Activated naive CD8-positive, alpha-beta T cell treated with anti-CD3 and anti-CD28 coated beads, Interleukin-2, amount 50 U/mL, for 24 hours (primary cell): Measurements from ENCODE around the gene WDR11.

ENCODE experiments used
- ATAC-seq: fragments of 150-1000 bp; cut with Tn5 transposase; one replicate; pipeline ENCODE4 v1.10.0; 2021
- DNase-seq: peaks from one replicate; pipeline ENCODE4 v3.0.0; 2021
- H3K27ac Mint-ChIP-seq: one replicate; pipeline ENCODE4 v1.8.0; 2021; ENCODE audit warnings: mild to moderate bottlenecking, mixed read lengths
- H3K27me3 Mint-ChIP-seq: one replicate; pipeline ENCODE4 v1.8.0; 2021; ENCODE audit warnings: mixed read lengths
- H3K36me3 Mint-ChIP-seq: one replicate; pipeline ENCODE4 v1.8.0; 2021; ENCODE audit warnings: low read depth, mixed read lengths
- H3K4me1 Mint-ChIP-seq: one replicate; pipeline ENCODE4 v1.8.0; 2021; ENCODE audit warnings: mixed read lengths
- H3K4me3 Mint-ChIP-seq: one replicate; pipeline ENCODE4 v1.8.0; 2021; ENCODE audit warnings: mild to moderate bottlenecking, moderate library complexity, mixed read lengths
- H3K9me3 Mint-ChIP-seq: one replicate; pipeline ENCODE4 v1.8.0; 2021; ENCODE audit warnings: mixed read lengths

The WDR11 gene, protein sequence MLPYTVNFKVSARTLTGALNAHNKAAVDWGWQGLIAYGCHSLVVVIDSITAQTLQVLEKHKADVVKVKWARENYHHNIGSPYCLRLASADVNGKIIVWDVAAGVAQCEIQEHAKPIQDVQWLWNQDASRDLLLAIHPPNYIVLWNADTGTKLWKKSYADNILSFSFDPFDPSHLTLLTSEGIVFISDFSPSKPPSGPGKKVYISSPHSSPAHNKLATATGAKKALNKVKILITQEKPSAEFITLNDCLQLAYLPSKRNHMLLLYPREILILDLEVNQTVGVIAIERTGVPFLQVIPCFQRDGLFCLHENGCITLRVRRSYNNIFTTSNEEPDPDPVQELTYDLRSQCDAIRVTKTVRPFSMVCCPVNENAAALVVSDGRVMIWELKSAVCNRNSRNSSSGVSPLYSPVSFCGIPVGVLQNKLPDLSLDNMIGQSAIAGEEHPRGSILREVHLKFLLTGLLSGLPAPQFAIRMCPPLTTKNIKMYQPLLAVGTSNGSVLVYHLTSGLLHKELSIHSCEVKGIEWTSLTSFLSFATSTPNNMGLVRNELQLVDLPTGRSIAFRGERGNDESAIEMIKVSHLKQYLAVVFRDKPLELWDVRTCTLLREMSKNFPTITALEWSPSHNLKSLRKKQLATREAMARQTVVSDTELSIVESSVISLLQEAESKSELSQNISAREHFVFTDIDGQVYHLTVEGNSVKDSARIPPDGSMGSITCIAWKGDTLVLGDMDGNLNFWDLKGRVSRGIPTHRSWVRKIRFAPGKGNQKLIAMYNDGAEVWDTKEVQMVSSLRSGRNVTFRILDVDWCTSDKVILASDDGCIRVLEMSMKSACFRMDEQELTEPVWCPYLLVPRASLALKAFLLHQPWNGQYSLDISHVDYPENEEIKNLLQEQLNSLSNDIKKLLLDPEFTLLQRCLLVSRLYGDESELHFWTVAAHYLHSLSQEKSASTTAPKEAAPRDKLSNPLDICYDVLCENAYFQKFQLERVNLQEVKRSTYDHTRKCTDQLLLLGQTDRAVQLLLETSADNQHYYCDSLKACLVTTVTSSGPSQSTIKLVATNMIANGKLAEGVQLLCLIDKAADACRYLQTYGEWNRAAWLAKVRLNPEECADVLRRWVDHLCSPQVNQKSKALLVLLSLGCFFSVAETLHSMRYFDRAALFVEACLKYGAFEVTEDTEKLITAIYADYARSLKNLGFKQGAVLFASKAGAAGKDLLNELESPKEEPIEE

GRCh38 chr10:120850911-120851865 is at the start of gene WDR11:
Gene WDR11, plus strand, starts transcription at chr10:120851362. Its CDS starts 59 bp downstream, at chr10:120851421.
- DNase-seq (peak; percentile 83), ATAC-seq (peak; percentile 98)
- H3K36me3 Mint-ChIP-seq = peaks cover 28% of the 10 kb centered on the region
- no peaks in the 10 kb centered on the region for H3K27me3 Mint-ChIP-seq
- peaks cover 42% of the 10 kb centered on the region for H3K4me1 Mint-ChIP-seq
- peaks cover 8% of the 10 kb centered on the region for H3K9me3 Mint-ChIP-seq
- H3K4me3 Mint-ChIP-seq = peak within 1 kb of the TSS; percentile 100
- H3K27ac Mint-ChIP-seq = peak within 1 kb of the TSS; percentile 95

- peaks cover 2% of the 10 kb centered on the region for H3K27me3 Mint-ChIP-seq
- no peaks in the 10 kb centered on the region for H3K36me3 Mint-ChIP-seq
- no peak for ATAC-seq
- no peaks in the 10 kb centered on the region for H3K9me3 Mint-ChIP-seq
- DNase-seq = no peak
- H3K4me1 Mint-ChIP-seq = no peaks in the 10 kb centered on the region
- H3K4me3 Mint-ChIP-seq = no peak overlapping the region
- no peak overlapping the region for H3K27ac Mint-ChIP-seq
Measured at GRCh38 chr10:120802935-120803334, 48.2 kb upstream of the WDR11 start.

- H3K9me3 Mint-ChIP-seq = no peaks in the 10 kb centered on the region
- H3K4me3 Mint-ChIP-seq = no peak overlapping the region
- no peaks in the 10 kb centered on the region for H3K36me3 Mint-ChIP-seq
- H3K27me3 Mint-ChIP-seq = peaks cover 2% of the 10 kb centered on the region
- DNase-seq (no peak), ATAC-seq (no peak)
- no peak overlapping the region for H3K27ac Mint-ChIP-seq
- H3K4me1 Mint-ChIP-seq = no peaks in the 10 kb centered on the region
Measured at GRCh38 chr10:120803972-120804371, 47.2 kb upstream of the WDR11 start.

DNA sequence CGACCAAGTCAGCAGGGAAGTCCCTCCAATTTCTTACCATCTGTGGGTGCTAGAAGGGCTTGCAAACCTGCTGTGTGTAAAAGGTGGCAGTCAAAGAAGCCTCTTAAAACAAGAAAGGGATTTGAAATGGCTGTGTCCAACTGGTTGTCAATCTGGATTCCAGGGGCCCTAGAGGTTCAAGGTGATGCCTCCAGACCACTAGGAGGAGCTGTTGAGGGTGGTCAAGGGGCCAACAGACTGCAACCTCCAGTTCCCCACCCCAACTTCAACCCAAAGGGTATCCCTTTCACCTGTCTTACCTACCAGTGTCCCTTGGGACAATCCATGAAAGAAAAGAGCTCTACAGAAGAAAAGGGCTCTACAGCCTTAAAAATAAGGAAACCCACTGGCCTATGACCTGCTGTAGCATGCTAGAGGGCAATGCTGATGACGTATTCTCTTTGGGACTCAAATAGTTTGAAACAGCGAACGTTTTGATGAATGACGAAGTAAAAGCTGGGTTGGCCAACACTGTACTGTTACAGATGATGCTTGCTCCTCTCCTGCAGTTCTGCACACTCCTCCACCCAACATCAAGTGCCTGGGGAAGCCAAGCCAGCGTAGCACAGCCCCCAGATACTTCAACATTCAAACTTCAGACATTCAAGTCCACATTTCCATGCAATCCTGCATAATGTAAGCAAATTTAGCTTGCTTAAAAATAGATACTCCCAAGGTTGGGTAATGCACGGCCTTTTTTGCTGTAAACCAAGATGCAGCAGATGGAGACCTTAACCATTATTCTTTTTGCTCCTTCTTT is 45.9 kb upstream of the WDR11 start:
- no peaks in the 10 kb centered on the region for H3K36me3 Mint-ChIP-seq
- DNase-seq = no peak
- ATAC-seq = no peak
- H3K9me3 Mint-ChIP-seq = no peaks in the 10 kb centered on the region
- no peaks in the 10 kb centered on the region for H3K4me1 Mint-ChIP-seq
- H3K4me3 Mint-ChIP-seq = no peak overlapping the region
- H3K27me3 Mint-ChIP-seq = peaks cover under 1% of the 10 kb centered on the region
- H3K27ac Mint-ChIP-seq = no peak overlapping the region

GRCh38 chr10:120806081-120806480 is 45.1 kb upstream of the WDR11 start:
- Mint-ChIP-seq H3K4me1 (no peaks in the 10 kb centered on the region), H3K27ac (no peak overlapping the region), H3K9me3 (no peaks in the 10 kb centered on the region), H3K4me3 (no peak overlapping the region), H3K36me3 (no peaks in the 10 kb centered on the region), H3K27me3 (no peaks in the 10 kb centered on the region)
- ATAC-seq (no peak), DNase-seq (no peak)

- H3K4me3 Mint-ChIP-seq = no peak overlapping the region
- ATAC-seq (no peak), DNase-seq (no peak)
- H3K4me1 Mint-ChIP-seq = no peaks in the 10 kb centered on the region
- no peaks in the 10 kb centered on the region for H3K36me3 Mint-ChIP-seq
- H3K27ac Mint-ChIP-seq = no peak overlapping the region
- no peaks in the 10 kb centered on the region for H3K9me3 Mint-ChIP-seq
- no peaks in the 10 kb centered on the region for H3K27me3 Mint-ChIP-seq
Measured at GRCh38 chr10:120810298-120810697, 40.9 kb upstream of the WDR11 start.

DNA sequence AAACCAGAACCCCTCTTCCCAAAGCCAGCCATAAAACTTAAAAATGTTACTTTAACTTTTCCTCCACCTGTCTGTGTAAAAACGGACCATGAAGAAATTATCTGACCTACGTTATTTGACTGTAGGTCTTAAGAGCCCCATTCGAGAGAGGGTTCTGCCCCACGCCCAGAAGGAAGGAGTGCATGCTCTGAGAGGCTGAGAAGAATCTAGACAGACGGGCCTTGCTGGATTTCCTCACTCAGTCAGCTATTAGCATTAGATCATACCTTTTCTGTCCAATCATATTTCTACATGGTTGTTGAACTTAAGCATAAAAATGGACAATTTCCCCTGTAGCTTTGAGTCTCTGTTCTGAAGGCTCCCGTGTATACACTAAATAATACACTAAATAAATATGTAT is 38.1 kb upstream of the WDR11 start:
- Mint-ChIP-seq H3K36me3 (no peaks in the 10 kb centered on the region), H3K4me1 (no peaks in the 10 kb centered on the region), H3K27ac (no peak overlapping the region), H3K9me3 (peaks cover 5% of the 10 kb centered on the region), H3K4me3 (no peak overlapping the region), H3K27me3 (peaks cover 6% of the 10 kb centered on the region)
- DNase-seq (no peak), ATAC-seq (no peak)

DNA sequence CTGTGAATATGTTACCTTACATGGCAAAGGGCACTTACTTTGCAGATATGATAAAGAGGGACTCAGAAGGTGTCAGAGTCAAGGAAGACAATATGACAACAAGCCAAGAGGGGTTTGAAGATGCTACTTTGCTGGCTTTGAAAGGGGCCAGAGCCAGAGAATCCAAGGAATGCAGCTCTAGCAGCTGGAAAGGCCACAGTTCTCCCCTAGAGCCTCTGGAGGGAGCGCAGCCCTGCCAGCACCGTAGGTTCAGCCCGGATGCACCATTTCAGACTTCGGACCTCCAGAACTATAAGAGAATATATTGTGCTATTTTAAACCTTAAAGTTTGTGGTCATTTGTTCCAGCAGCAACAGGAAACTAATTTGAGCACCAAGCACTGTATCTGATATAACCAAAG is 32.9 kb upstream of the WDR11 start:
- H3K4me3 Mint-ChIP-seq = no peak overlapping the region
- no peaks in the 10 kb centered on the region for H3K4me1 Mint-ChIP-seq
- no peak overlapping the region for H3K27ac Mint-ChIP-seq
- peaks cover 5% of the 10 kb centered on the region for H3K9me3 Mint-ChIP-seq
- no peak for DNase-seq
- no peaks in the 10 kb centered on the region for H3K36me3 Mint-ChIP-seq
- H3K27me3 Mint-ChIP-seq = peaks cover 14% of the 10 kb centered on the region
- ATAC-seq = no peak

- no peak for DNase-seq
- H3K4me1 Mint-ChIP-seq = no peaks in the 10 kb centered on the region
- no peak overlapping the region for H3K27ac Mint-ChIP-seq
- H3K4me3 Mint-ChIP-seq = no peak overlapping the region
- H3K36me3 Mint-ChIP-seq = no peaks in the 10 kb centered on the region
- peaks cover 5% of the 10 kb centered on the region for H3K9me3 Mint-ChIP-seq
- H3K27me3 Mint-ChIP-seq = peaks cover 16% of the 10 kb centered on the region
- ATAC-seq = no peak
Measured at GRCh38 chr10:120819366-120819765, 31.8 kb upstream of the WDR11 start.

DNA sequence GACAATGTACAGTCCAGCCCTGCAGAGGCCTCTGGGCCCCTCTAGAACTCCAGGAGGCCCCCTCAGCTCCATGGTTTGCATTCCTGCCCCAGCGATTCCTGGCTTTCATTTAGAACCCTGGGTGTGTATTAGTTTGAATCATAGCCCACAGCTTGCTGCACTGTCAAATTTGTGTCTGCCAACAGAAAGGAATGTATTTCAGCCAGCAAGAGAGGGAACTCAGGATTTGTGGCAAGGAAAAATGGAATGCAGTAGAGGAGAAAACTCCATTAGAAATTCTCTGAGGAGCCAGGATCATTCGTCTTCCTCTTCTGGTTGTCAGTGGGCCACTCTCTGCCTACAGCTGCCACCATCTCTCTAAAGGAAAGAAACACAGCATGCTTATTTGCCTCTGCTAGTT is 27.9 kb upstream of the WDR11 start:
- Mint-ChIP-seq H3K4me1 (no peaks in the 10 kb centered on the region), H3K27me3 (peaks cover 8% of the 10 kb centered on the region), H3K36me3 (no peaks in the 10 kb centered on the region), H3K9me3 (no peaks in the 10 kb centered on the region), H3K4me3 (no peak overlapping the region), H3K27ac (no peak overlapping the region)
- ATAC-seq (no peak), DNase-seq (no peak)

DNA sequence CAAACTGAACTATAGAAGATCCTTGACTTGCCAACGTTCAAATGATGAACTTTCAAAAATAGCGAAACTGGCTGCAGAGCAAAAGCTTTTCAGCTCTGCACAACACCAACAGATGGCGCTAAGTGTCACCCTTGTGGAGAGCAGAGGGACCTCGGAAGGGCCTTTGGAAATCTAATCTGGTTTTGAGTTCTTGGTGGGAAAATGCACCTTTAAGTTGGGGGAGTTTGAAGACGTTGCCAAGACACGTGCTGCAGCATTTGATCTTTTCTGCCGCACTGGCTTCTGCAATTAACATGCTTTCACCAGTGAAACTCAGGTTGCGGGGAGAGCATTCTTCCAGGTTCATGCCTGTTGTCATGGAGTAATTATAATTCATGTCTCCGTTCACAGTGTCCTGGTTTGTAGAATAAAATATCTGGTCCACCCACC is 26.3 kb upstream of the WDR11 start:
- H3K4me1 Mint-ChIP-seq = no peaks in the 10 kb centered on the region
- H3K27me3 Mint-ChIP-seq = peaks cover 8% of the 10 kb centered on the region
- no peaks in the 10 kb centered on the region for H3K36me3 Mint-ChIP-seq
- peak; percentile 5 for DNase-seq
- H3K9me3 Mint-ChIP-seq = no peaks in the 10 kb centered on the region
- ATAC-seq = no peak
- no peak overlapping the region for H3K27ac Mint-ChIP-seq
- H3K4me3 Mint-ChIP-seq = no peak overlapping the region

GRCh38 chr10:120825878-120826769 is 25.0 kb upstream of the WDR11 start:
- H3K4me1 Mint-ChIP-seq = no peaks in the 10 kb centered on the region
- H3K36me3 Mint-ChIP-seq = no peaks in the 10 kb centered on the region
- H3K9me3 Mint-ChIP-seq = no peaks in the 10 kb centered on the region
- no peak overlapping the region for H3K27ac Mint-ChIP-seq
- peaks cover 7% of the 10 kb centered on the region for H3K27me3 Mint-ChIP-seq
- DNase-seq (no peak), ATAC-seq (no peak)
- no peak overlapping the region for H3K4me3 Mint-ChIP-seq
